Epithelial cell of alveolus of lung (primary cell): Measurements from ENCODE around the gene NRN1L. TPM values are rescaled to one million over a fixed set of nuclear protein-coding genes. Genes with fewer than 3 reads are reported as not detected.

Source experiments
- total RNA-seq: library from RNA; depleted of rRNA; stranded (reverse); fragments of >200 nt; gene quantifications from 2 replicates; pipeline ENCODE4 v1.2.1, GENCODE V29; 2015

Gene NRN1L
- 0.96 TPM in 1 of 2 replicates, not detected in the other for total RNA-seq

GRCh38 chr16:67884684-67885083 is at the start of gene NRN1L:
Gene NRN1L (plus strand): TSS chr16:67884885. CDS start chr16:67884904, 19 bp downstream.

GRCh38 chr16:67841816-67842508 is 42.7 kb upstream of the NRN1L start, which contains the start of gene THAP11:
Gene THAP11 (plus strand): TSS chr16:67842320. CDS start chr16:67842555, 235 bp downstream.

GRCh38 chr16:67846320-67847063 is 38.2 kb upstream of the NRN1L start, which contains the start of gene NUTF2:
Gene NUTF2 (plus strand): TSS chr16:67846933. CDS start chr16:67865131, 18,198 bp downstream.

GRCh38 chr16:67847064-67847861 is 37.4 kb upstream of the NRN1L start, which contains the start of gene CENPT:
Gene CENPT (minus strand): TSS chr16:67847693. CDS start chr16:67833859, 13,834 bp downstream.

GRCh38 chr16:67872631-67873434 is 11.9 kb upstream of the NRN1L start, which contains the start of gene EDC4:
Gene EDC4 (plus strand): TSS chr16:67873052. CDS start chr16:67873262, 210 bp downstream.

GRCh38 chr16:67892899-67893742 is 8.4 kb downstream of the NRN1L start, which contains the start of gene PSKH1:
Gene PSKH1 (plus strand): TSS chr16:67893254. CDS start chr16:67908750, 15,496 bp downstream.

GRCh38 chr16:67931712-67932461 is 47.2 kb downstream of the NRN1L start, which contains the start of gene CTRL:
Gene CTRL (minus strand): TSS chr16:67931862. CDS start chr16:67931852, 10 bp downstream.

Other genes starting within 250 kb of the NRN1L start
- 0.91 and 2.4 TPM in 2 replicates for gene CARMIL2, start 239.7 kb upstream of the NRN1L start, total RNA-seq
- 27.3 and 27.9 TPM in 2 replicates for gene ACD, start 224.6 kb upstream of the NRN1L start, total RNA-seq
- gene PARD6A, start 223.9 kb upstream of the NRN1L start, total RNA-seq = 0.16 and 1.7 TPM in 2 replicates
- gene ENKD1, start 218.1 kb upstream of the NRN1L start, total RNA-seq = 12.8 and 26.7 TPM in 2 replicates
- 2.3 and 11.7 TPM in 2 replicates for gene C16orf86, start 218.1 kb upstream of the NRN1L start, total RNA-seq
- 9.3 and 12.3 TPM in 2 replicates for gene GFOD2, start 165.6 kb upstream of the NRN1L start, total RNA-seq
- 5.7 and 6.9 TPM in 2 replicates for gene RANBP10, start 78.3 kb upstream of the NRN1L start, total RNA-seq
- gene TSNAXIP1, start 78.0 kb upstream of the NRN1L start, total RNA-seq = 0.16 and 0.26 TPM in 2 replicates
- 35.8 and 51.5 TPM in 2 replicates for gene THAP11, start 42.6 kb upstream of the NRN1L start, total RNA-seq
- 68.6 and 265 TPM in 2 replicates for gene NUTF2, start 38.0 kb upstream of the NRN1L start, total RNA-seq
- 22.6 and 29.6 TPM in 2 replicates for gene CENPT, start 37.2 kb upstream of the NRN1L start, total RNA-seq
- 41.2 and 50.0 TPM in 2 replicates for gene EDC4, start 11.8 kb upstream of the NRN1L start, total RNA-seq
- 9.4 and 23.6 TPM in 2 replicates for gene PSKH1, start 8.4 kb downstream of the NRN1L start, total RNA-seq
- 0.26 and 0.80 TPM in 2 replicates for gene CTRL, start 47.0 kb downstream of the NRN1L start, total RNA-seq
- 19.2 and 58.4 TPM in 2 replicates for gene PSMB10, start 52.0 kb downstream of the NRN1L start, total RNA-seq
- 4.4 and 12.6 TPM in 2 replicates for gene LCAT, start 59.2 kb downstream of the NRN1L start, total RNA-seq
- 52.0 and 63.9 TPM in 2 replicates for gene SLC12A4, start 83.8 kb downstream of the NRN1L start, total RNA-seq
- gene DPEP3, start 95.6 kb downstream of the NRN1L start, total RNA-seq = not detected in 2 replicates
- gene DPEP2, start 114.6 kb downstream of the NRN1L start, total RNA-seq = not detected in 2 replicates
- gene DPEP2NB, start 131.0 kb downstream of the NRN1L start, total RNA-seq = not detected in 2 replicates
- 9.1 and 9.9 TPM in 2 replicates for gene DDX28, start 138.3 kb downstream of the NRN1L start, total RNA-seq
- 13.7 and 16.3 TPM in 2 replicates for gene DUS2, start 138.4 kb downstream of the NRN1L start, total RNA-seq
- gene NFATC3, start 200.5 kb downstream of the NRN1L start, total RNA-seq = 15.5 and 26.1 TPM in 2 replicates